ENCODE measurements around the gene NFIL3.

- no peak for TF ChIP-seq CTCF (IDR thresholded peaks at IDR 0.05)
- TF ChIP-seq POLR2A (IDR thresholded peaks at IDR 0.05) = no peak
These were observed 48.7 kb downstream of the NFIL3 start for GRCh38 chr9:91374939-91375338.
